Neural progenitor cell (in vitro differentiated cells): ENCODE results near the gene MT1M. TPM values are rescaled to one million over a fixed set of nuclear protein-coding genes. Genes with fewer than 3 reads are reported as not detected.

Source experiments
- DNase-seq: peaks from one replicate; pipeline ENCODE4 v3.0.0-alpha.2; 2016; ENCODE audit warnings: low spot score
- H2AFZ ChIP-seq: fragments of 200-600 bp; sonication (generic); replicated peaks from 2 replicates; pipeline ENCODE4 v1.6.1; 2016; ENCODE audit warnings: antibody characterized with exemption
- H3F3A ChIP-seq: fragments of 200-600 bp; sonication (generic); 2 replicates; pipeline ENCODE4 v1.6.1; 2016; ENCODE audit warnings: antibody characterized with exemption, low read depth
- H3K27ac ChIP-seq: fragments of 200-600 bp; sonication (generic); 2 replicates; pipeline ENCODE4 v1.5.1; 2016; ENCODE audit warnings: mild to moderate bottlenecking
- H3K27me3 ChIP-seq: fragments of 200-600 bp; sonication (generic); 2 replicates; pipeline ENCODE4 v1.6.1; 2016; ENCODE audit warnings: mild to moderate bottlenecking, moderate library complexity
- H3K36me3 ChIP-seq: fragments of 200-600 bp; sonication (generic); 2 replicates; pipeline ENCODE4 v1.5.1; 2016
- H3K4me1 ChIP-seq: fragments of 200-600 bp; sonication (generic); 2 replicates; pipeline ENCODE4 v1.6.1; 2016; ENCODE audit warnings: mixed run types
- H3K4me2 ChIP-seq: fragments of 200-600 bp; sonication (generic); 2 replicates; pipeline ENCODE4 v1.6.1; 2016
- H3K4me3 ChIP-seq: fragments of 200-600 bp; sonication (generic); 2 replicates; pipeline ENCODE4 v1.5.1; 2016
- H3K79me2 ChIP-seq: fragments of 200-600 bp; sonication (generic); 2 replicates; pipeline ENCODE4 v1.6.1; 2016; ENCODE audit warnings: low read depth
- H3K9ac ChIP-seq: fragments of 200-600 bp; sonication (generic); 2 replicates; pipeline ENCODE4 v1.6.1; 2016
- H3K9me3 ChIP-seq: fragments of 200-600 bp; sonication (generic); 2 replicates; pipeline ENCODE4 v1.5.1; 2016; ENCODE audit warnings: low read depth
- H4K20me1 ChIP-seq: fragments of 200-600 bp; sonication (generic); 2 replicates; pipeline ENCODE4 v1.6.1; 2016; ENCODE audit warnings: low read depth
- H3K27ac Mint-ChIP-seq: 3 replicates; pipeline ENCODE4 v1.8.0; 2021; ENCODE audit warnings: mixed read lengths
- H3K27me3 Mint-ChIP-seq: 2 replicates; pipeline ENCODE4 v1.8.0; 2022; ENCODE audit warnings: low read depth, mild to moderate bottlenecking, inconsistent platforms, moderate library complexity, mixed read lengths; ENCODE audit not compliant: insufficient read depth
- H3K36me3 Mint-ChIP-seq: 3 replicates; pipeline ENCODE4 v1.8.0; 2021; ENCODE audit warnings: mixed read lengths
- H3K4me1 Mint-ChIP-seq: 3 replicates; pipeline ENCODE4 v1.8.0; 2021; ENCODE audit warnings: mixed read lengths
- H3K4me3 Mint-ChIP-seq: 3 replicates; pipeline ENCODE4 v1.8.0; 2021; ENCODE audit warnings: mild to moderate bottlenecking, moderate library complexity, mixed read lengths
- H3K9me3 Mint-ChIP-seq: 3 replicates; pipeline ENCODE4 v1.8.0; 2020; ENCODE audit warnings: mixed read lengths
- EZH2 ChIP-seq: fragments of 200-600 bp; sonication (generic); IDR thresholded peaks from 2 replicates; pipeline ENCODE4 v1.6.1; 2017; ENCODE audit warnings: antibody characterized with exemption, mild to moderate bottlenecking, moderate library complexity
- EZH2phosphoT487 ChIP-seq: fragments of 200-600 bp; sonication (generic); IDR thresholded peaks from 2 replicates; pipeline ENCODE4 v1.6.1; 2017; ENCODE audit warnings: antibody characterized with exemption
- total RNA-seq: library from RNA; depleted of rRNA; stranded (reverse); fragments of >200 nt; gene quantifications from 2 replicates; pipeline ENCODE4 v1.2.3, GENCODE V29; 2015; ENCODE audit warnings: low replicate concordance
- TF ChIP-seq, protein P1 (sequence below): fragments of 200-600 bp; sonication (generic); IDR thresholded peaks from 2 replicates; pipeline ENCODE4 v1.5.1; 2017; ENCODE audit warnings: antibody characterized with exemption, mild to moderate bottlenecking

Gene MT1M
- total RNA-seq, 1 donor from 2014 or later, result not detected

DNA sequence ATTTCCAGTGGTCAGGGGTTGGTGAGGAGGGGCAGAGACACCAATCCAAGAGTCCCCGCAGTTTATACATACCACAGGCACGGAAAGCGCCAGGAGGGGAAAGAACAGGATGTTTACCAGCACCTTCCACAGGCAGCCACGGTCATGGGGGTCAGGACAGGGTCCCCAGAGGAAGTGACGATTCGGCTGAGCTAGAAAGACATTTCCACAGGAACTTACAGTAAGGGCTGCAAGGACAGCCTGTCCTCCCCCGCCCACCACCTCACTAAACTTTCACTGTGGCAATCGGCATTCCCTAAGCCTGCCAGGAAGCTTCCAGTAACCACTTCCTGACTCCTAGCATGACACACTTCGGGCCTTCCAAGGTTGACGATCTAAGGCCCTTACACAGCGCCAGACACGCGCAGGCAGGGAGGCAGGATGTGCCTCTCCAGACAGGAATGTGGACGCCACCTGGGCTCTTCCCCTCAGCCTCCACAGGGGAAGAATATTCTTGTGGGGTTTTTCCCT is 25.3 kb upstream of the MT1M start:
- Histone ChIP-seq H3K4me1 (peaks cover 18% of the 10 kb centered on the region), H3F3A (peaks cover 24% of the 10 kb centered on the region), H2AFZ (no peak overlapping the region), H3K9ac (no peak overlapping the region), H3K4me3 (no peak overlapping the region), H3K27ac (no peak overlapping the region), H4K20me1 (peaks cover 19% of the 10 kb centered on the region), H3K36me3 (no peaks in the 10 kb centered on the region), H3K9me3 (no peaks in the 10 kb centered on the region), H3K79me2 (no peaks in the 10 kb centered on the region), H3K27me3 (peaks cover 99% of the 10 kb centered on the region), H3K4me2 (no peak overlapping the region)
- Mint-ChIP-seq H3K4me1 (peaks cover 35% of the 10 kb centered on the region), H3K27ac (no peak overlapping the region), H3K36me3 (no peaks in the 10 kb centered on the region), H3K27me3 (peaks cover 15% of the 10 kb centered on the region), H3K9me3 (no peaks in the 10 kb centered on the region), H3K4me3 (peak overlapping the region; percentile 31)
- DNase-seq, result no peak
- no peak for TF ChIP-seq EZH2
- TF ChIP-seq EZH2phosphoT487, result no peak

DNA sequence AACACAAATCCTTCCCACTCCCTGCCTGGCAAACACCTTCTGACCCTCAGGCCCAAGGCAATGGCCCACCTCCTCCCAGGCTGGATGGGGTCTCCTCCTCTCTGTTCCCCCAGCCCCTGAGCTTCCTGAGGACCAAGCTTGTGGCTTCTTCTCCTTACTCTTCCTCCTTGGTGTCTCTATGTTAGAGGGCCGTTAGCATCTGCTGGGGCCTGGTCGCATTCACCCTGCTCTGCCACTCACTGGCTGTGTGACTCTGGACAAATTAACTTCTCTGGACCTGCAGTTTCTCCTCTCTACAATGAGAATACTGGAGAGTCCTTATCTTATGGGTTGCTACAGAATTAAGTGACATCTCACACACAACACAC is 24.8 kb upstream of the MT1M start:
- H3K9me3 ChIP-seq, result no peaks in the 10 kb centered on the region
- H3K36me3 ChIP-seq, result no peaks in the 10 kb centered on the region
- DNase-seq, result no peak
- peaks cover 99% of the 10 kb centered on the region for H3K27me3 ChIP-seq
- H3K79me2 ChIP-seq, result no peaks in the 10 kb centered on the region
- peaks cover 15% of the 10 kb centered on the region for H3K27me3 Mint-ChIP-seq
- H3K36me3 Mint-ChIP-seq, result no peaks in the 10 kb centered on the region
- peaks cover 35% of the 10 kb centered on the region for H3K4me1 Mint-ChIP-seq
- H3K4me1 ChIP-seq, result peaks cover 18% of the 10 kb centered on the region
- H3F3A ChIP-seq, result peaks cover 24% of the 10 kb centered on the region
- H3K4me3 Mint-ChIP-seq, result peak overlapping the region; percentile 10
- H2AFZ ChIP-seq, result no peak overlapping the region
- H3K9ac ChIP-seq, result no peak overlapping the region
- H3K27ac Mint-ChIP-seq, result no peak overlapping the region
- no peak for TF ChIP-seq EZH2phosphoT487
- TF ChIP-seq, protein P1, sequence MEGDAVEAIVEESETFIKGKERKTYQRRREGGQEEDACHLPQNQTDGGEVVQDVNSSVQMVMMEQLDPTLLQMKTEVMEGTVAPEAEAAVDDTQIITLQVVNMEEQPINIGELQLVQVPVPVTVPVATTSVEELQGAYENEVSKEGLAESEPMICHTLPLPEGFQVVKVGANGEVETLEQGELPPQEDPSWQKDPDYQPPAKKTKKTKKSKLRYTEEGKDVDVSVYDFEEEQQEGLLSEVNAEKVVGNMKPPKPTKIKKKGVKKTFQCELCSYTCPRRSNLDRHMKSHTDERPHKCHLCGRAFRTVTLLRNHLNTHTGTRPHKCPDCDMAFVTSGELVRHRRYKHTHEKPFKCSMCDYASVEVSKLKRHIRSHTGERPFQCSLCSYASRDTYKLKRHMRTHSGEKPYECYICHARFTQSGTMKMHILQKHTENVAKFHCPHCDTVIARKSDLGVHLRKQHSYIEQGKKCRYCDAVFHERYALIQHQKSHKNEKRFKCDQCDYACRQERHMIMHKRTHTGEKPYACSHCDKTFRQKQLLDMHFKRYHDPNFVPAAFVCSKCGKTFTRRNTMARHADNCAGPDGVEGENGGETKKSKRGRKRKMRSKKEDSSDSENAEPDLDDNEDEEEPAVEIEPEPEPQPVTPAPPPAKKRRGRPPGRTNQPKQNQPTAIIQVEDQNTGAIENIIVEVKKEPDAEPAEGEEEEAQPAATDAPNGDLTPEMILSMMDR, result no peak
- no peak for TF ChIP-seq EZH2
- no peak overlapping the region for H3K4me3 ChIP-seq
- no peaks in the 10 kb centered on the region for H3K9me3 Mint-ChIP-seq
- no peak overlapping the region for H3K27ac ChIP-seq
- no peak overlapping the region for H3K4me2 ChIP-seq
- H4K20me1 ChIP-seq, result peaks cover 19% of the 10 kb centered on the region

DNA sequence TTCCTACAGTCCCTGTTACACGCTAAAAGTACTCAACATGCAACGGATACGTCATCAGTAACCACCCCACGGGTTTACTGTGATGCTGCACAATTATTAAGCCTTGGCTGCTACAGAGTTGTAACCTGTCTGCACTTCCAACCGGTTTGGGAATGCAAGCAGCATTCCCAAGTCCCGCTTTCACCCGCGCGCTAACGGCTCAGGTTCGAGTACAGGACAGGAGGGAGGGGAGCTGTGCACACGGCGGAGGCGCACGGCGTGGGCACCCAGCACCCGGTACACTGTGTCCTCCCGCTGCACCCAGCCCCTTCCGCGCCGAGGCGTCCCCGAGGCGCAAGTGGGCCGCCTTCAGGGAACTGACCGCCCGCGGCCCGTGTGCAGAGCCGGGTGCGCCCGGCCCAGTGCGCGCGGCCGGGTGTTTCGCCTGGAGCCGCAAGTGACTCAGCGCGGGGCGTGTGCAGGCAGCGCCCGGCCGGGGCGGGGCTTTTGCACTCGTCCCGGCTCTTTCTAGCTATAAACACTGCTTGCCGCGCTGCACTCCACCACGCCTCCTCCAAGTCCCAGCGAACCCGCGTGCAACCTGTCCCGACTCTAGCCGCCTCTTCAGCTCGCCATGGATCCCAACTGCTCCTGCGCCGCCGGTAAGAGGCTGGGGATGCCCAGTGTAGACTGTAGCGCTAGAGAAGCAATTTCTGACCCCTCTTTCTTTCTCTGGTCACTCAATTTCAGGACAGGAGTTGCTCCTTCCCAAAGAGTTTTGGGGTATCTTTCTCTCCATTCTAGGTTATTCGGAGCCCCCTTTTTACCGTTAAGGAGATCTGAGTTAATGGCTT is 24.2 kb upstream of the MT1M start, which contains the start of gene MT2A:
Gene MT2A (plus strand): TSS at position 542 of the 833 bp plus-strand sequence. CDS start 72 bp downstream, at position 614.
- H3K9me3 ChIP-seq, result no peaks in the 10 kb centered on the region
- peaks cover 35% of the 10 kb centered on the region for H3K4me1 Mint-ChIP-seq
- no peaks in the 10 kb centered on the region for H3K36me3 ChIP-seq
- H3K9me3 Mint-ChIP-seq, result no peaks in the 10 kb centered on the region
- peaks cover 15% of the 10 kb centered on the region for H3K27me3 Mint-ChIP-seq
- no peak within 1 kb of the TSS for H3K27ac ChIP-seq
- DNase-seq, result peak; percentile 95
- H3K4me1 ChIP-seq, result peaks cover 18% of the 10 kb centered on the region
- peak within 1 kb of the TSS; percentile 91 for H3K4me2 ChIP-seq
- no peaks in the 10 kb centered on the region for H3K79me2 ChIP-seq
- H3K4me3 Mint-ChIP-seq, result peak within 1 kb of the TSS; percentile 89
- H3K9ac ChIP-seq, result no peak within 1 kb of the TSS
- H2AFZ ChIP-seq, result peak within 1 kb of the TSS; percentile 72
- no peak within 1 kb of the TSS for H3K27ac Mint-ChIP-seq
- TF ChIP-seq EZH2 (peak; percentile 82), EZH2phosphoT487 (peak; percentile 2)
- TF ChIP-seq, protein P1, result no peak
- peaks cover 100% of the 10 kb centered on the region for H3K27me3 ChIP-seq
- peaks cover 19% of the 10 kb centered on the region for H4K20me1 ChIP-seq
- peaks cover 24% of the 10 kb centered on the region for H3F3A ChIP-seq
- H3K36me3 Mint-ChIP-seq, result no peaks in the 10 kb centered on the region
- H3K4me3 ChIP-seq, result peak within 1 kb of the TSS; percentile 50
